Stimulated activated CD8-positive, alpha-beta memory T cell treated with anti-CD3 and anti-CD28 coated beads, Interleukin-4, amount 100 ng/mL, for 24 hours (primary cell): ENCODE results near the gene RGN.
"Not testable (repeated sequence)": the region's sequence is repeated elsewhere in the genome, so short reads cannot be mapped to it uniquely, and the experiment has no call there.

Experiments used
- DNase-seq: peaks from one replicate; pipeline ENCODE4 v3.0.0-alpha.2; 2020; ENCODE audit warnings: low read depth

Gene RGN

DNA sequence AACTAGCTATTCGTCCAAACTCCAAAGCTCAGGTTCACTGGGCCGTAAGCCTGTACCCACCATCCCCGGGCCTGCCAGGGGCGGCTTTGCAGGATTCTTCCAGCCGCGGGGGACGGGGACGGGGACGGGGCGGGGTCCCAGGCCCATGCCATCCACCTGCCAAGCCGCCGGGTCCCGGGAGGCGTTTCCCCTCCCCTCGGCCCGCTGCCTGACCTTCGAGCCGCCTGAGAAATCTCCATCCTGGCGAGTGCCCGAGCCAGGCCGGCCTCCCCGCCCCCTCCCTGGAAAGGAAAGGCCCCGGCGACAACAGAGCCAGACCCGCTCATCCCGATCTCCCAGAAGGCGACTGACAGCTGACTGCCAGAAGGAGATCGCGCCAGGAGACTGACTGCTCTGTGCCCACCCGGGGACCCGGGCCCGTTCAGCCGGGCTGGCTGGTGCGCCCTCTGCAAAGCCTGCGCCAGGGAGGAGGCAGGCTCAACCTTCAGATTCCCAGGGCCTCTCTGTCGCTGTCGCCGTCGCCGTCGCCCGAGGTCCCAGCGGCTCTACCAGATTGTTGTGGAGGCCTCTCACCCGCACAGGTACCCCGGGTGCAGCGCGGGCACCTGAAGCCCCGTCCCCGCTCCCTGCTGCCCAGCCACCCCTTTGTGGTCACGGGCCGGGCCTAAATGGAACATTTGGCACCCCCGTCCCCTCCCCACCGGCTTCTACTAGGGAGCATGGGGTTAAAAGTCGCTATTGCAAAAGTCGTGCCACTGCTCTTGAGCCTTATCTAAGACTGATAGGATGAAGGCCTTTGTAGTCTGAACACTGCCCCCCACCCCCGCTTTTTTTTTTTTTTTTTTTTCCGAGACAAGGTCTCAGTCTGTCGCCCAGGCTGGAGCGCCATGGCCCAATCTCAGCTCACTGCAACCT lies at the start of gene RGN:
RGN (plus strand) TSS at position 315 of the 915 bp plus-strand sequence. CDS start 2,702 bp downstream, outside the sequence.
- no peak for DNase-seq

DNA sequence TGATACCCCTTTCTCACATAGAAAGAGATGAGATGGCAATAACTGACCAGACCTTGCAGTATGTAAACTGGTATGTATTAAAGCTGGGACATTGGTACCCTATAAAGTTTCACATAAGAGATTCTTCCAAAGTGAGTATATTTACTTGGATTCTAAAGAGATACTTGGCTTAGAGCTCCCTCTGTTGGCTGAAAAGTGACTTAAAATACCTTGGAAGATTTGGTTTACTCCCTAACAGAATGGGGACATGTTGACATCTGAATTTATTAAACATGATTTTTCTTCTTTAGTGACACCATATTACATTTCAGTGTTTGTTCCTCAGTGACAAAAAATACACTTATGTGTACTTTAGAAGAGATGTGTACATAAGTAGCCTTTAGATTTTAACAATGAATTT lies 47.9 kb upstream of the RGN start:
- no peak for DNase-seq

DNA sequence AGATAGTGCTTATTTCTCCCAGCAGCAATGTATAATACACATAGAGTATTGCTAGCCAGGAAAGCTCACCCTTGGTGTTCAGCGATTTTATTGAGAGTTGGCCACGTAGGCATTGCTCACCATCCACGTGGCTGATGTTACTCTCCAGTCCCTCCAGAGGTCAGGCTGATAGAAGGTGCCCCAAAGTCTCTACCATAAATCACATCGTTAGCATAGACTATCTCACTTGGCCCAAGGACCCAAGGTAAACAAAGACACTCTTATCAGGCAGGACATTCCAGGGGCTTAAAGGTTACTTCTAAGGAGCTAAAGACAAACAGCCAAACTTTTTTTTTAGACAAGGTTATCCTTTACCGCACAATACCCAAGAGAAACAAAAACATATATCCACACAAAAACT lies 30.3 kb upstream of the RGN start:
- no peak for DNase-seq

- no peak for DNase-seq
Observed at GRCh38 chrX:47059142-47059874, 18.9 kb upstream of the RGN start.

GRCh38 chrX:47060708-47061107 lies 17.5 kb upstream of the RGN start:
- DNase-seq: no peak

- DNase-seq: no peak
Observed at GRCh38 chrX:47061238-47061919, 16.9 kb upstream of the RGN start.

GRCh38 chrX:47063179-47063578 lies 15.1 kb upstream of the RGN start:
- no peak for DNase-seq

- DNase-seq: no peak
Observed at GRCh38 chrX:47068214-47068613, 10.0 kb upstream of the RGN start.

DNA sequence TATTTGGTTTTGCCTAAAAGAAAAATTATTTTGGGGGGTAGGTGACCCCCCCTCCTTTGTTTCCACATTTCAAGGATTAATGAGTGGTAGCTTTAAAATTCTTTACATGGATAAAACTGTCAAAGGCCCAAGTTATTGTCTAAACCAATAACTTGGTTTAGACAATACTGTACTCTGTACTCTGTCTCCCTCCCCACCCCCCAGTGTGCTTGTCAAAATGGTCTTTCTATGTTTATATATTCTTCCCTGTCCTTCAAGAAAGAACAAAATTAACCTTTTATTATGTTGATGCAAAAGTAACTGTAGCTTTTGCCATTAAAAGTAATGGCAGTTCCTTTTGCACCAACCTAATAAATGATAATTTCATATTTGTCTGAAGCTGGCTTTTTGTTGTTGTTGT lies 9.5 kb upstream of the RGN start:
- no peak for DNase-seq

GRCh38 chrX:47080215-47080914 lies 2.1 kb downstream of the RGN start:
- DNase-seq: no peak

GRCh38 chrX:47080915-47081236 lies 2.6 kb downstream of the RGN start:
- DNase-seq: no peak

DNA sequence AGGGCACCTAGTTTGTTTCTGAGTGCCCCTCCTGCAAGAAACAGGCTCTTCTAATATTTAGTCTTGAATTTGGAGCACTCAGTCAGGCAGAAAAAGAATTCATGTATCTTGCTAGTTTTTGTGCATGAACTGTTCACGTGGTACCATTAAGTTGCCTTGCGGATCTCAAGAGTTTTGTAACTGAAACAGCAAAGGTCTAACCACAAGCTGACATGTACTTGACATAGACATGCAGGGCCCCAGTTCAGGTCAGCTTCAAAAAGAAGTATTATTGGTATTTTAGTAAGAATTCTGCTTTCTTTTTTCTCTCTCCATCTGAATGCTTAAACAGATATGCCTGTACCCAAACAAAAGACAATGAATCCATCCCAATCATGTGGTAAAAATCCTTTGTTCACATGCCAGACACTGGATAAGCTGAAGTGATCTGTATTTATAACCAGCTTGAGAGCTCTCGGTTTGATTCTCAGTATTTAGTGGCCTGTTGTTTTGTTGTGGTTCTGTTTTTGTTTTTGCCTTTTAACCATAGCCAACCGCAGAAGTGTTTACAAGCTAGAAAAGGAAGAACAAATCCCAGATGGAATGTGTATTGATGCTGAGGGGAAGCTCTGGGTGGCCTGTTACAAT lies 13.0 kb downstream of the RGN start:
- no peak for DNase-seq

DNA sequence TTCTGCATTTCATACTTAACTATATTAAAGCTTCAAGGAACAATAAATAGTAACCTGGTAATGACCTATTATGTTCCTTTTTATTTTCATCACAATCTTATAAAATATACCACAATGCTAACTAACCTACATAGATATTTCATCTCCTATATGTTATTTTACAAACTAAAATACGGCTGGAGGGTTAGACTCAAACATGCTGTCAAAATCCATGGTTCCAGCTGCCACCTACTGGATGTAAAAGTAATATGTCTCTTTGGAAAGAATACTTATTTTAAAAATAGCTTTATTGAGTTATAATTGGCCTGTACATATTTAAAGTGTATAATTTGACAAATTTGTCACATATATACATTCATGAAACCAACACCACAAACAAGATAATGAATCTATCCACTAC lies 15.0 kb downstream of the RGN start:
- no peak for DNase-seq

DNA sequence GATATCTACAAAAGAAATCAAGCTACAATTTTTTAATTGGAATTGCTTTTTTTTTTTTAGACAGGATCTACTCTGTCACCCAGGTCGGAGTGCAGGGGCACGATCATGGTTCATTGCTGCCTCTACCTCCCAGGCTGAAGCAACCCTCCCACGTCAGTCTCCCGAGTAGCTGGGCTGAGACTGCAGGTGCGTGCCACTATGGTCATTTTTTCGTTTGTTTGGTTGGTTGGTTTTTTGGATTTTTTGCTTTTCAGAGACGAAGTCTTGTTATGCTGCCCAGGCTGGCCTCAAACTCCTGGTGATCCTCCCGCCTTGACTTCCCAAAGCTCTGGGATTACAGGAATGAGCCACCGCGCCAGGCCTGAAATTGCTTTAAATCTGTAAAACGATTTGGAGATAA lies 15.6 kb downstream of the RGN start:
- no peak for DNase-seq

GRCh38 chrX:47097018-47097417 lies 18.8 kb downstream of the RGN start:
- DNase-seq: no peak

GRCh38 chrX:47098338-47099094 lies 20.3 kb downstream of the RGN start:
- DNase-seq: no peak

DNA sequence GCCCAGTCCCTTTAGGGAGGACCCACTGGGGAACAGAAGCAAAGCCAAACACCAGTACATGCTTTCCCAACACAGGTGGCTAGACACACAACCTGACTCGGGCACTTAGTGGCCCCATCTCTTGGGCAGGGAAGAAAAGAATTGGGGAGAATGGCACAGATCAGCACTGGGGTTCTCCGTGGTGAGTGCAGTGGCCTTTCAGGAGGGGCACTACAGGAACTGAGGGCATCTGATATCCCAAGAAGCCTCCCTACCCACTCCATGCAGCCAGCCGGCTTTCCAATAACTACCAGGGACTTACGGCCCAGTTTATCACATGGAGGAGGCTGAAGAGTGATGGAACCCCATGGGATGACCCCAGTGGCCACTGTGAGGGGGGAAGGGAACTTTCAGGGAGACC lies 23.0 kb downstream of the RGN start:
- DNase-seq: no peak

- not testable (repeated sequence) for DNase-seq
Observed at GRCh38 chrX:47110936-47111615, 32.8 kb downstream of the RGN start.

DNA sequence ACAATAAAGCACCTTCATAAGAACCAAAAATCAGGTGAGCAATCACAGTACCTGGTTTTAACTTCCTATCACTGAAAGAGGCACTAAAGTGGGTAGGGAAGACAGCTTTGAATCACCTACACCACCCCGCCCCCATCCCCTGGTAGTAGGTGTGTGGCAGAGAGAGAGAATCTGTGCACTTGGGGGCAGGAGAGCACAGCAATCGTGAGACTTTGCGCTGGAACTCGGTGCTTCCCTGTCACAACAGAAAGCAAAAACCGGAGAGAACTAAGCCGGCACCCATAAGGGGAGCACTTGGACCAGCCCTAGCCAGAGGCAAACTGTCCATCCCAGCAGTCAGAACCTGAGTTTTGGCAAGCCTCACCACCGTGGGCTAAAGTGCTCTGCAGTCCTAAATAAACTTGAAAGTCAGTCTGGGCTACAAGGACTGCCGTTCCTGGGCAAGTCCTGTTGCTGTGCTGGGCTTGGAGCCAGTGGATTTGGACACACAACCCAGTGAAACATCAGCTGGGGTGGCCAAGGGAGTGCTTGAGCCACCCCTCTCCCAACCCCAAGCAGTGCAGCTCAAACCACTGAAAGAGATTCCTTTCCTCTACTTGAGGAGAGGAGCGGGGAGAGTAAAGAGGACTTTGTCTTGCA lies 34.2 kb downstream of the RGN start:
- DNase-seq: no peak

- DNase-seq: not testable (repeated sequence)
Observed at GRCh38 chrX:47116551-47117110, 38.4 kb downstream of the RGN start.
